GM12873 (cell line): ENCODE results near the gene ABCC1.

ENCODE experiments used
- TF ChIP-seq, protein P1 (sequence below): IDR thresholded peaks from 2 replicates; pipeline ENCODE4 v1.5.1; 2012; ENCODE audit warnings: low read depth, mild to moderate bottlenecking, moderate library complexity, low read length, control low read depth; ENCODE audit not compliant: insufficient read depth; ENCODE audit errors: missing control alignments

ABCC1 gene

DNA sequence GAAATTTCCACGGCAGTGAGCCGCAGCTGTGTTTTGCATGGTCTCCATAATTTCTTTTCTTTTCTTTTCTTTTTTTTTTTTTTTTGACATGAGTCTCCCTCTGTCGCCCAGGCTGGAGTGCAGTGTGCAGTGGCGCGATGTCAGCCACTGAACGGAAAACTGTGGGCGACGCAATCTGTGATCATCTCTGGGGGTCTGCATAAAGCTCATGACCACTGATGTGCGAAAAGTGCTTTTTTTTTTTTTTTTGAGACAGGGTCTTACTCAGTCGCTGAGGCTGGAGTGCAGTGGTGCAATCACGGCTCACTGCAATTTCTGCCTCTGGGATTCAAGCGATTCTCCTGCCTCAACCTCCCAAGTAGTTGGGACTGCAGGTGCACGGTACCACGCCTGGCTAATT, 156.2 kb downstream of the ABCC1 start:
- TF ChIP-seq, protein P1, sequence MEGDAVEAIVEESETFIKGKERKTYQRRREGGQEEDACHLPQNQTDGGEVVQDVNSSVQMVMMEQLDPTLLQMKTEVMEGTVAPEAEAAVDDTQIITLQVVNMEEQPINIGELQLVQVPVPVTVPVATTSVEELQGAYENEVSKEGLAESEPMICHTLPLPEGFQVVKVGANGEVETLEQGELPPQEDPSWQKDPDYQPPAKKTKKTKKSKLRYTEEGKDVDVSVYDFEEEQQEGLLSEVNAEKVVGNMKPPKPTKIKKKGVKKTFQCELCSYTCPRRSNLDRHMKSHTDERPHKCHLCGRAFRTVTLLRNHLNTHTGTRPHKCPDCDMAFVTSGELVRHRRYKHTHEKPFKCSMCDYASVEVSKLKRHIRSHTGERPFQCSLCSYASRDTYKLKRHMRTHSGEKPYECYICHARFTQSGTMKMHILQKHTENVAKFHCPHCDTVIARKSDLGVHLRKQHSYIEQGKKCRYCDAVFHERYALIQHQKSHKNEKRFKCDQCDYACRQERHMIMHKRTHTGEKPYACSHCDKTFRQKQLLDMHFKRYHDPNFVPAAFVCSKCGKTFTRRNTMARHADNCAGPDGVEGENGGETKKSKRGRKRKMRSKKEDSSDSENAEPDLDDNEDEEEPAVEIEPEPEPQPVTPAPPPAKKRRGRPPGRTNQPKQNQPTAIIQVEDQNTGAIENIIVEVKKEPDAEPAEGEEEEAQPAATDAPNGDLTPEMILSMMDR = no peak

DNA sequence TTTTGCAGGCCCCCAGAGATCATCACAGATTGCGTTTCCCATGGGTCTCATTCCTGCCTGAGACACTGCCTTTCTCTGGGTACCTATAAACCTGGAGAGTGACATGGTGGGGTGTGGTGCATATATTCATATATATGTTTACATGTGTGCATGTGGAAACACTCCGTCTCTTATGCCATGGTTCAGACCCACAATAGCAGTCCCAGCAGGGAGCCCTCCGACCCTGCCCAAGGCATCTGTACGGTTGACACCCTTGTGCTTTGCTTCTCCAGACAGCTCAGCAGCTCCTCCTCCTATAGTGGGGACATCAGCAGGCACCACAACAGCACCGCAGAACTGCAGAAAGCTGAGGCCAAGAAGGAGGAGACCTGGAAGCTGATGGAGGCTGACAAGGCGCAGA, 157.1 kb downstream of the ABCC1 start:
- TF ChIP-seq, protein P1 = no peak

DNA sequence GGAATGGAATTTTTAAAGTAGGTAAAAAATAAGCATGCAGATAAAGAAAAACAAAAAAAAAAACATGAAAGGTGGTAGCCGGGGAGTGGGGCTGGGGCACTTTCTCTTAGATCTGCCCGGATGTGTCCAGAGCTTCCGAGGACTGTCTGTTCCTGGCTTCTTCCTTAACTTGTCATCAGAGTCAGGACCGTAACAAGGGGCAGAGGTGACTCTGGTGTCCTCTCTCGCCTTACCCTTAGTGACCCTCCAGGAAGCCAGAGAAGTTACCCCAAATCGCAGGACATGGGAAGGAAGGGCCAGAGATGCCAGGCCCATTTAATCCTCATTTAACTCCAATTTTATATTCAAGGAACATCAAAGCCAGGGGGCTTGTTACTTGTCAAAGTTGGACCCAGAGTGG, 158.4 kb downstream of the ABCC1 start:
- TF ChIP-seq, protein P1 = no peak

DNA sequence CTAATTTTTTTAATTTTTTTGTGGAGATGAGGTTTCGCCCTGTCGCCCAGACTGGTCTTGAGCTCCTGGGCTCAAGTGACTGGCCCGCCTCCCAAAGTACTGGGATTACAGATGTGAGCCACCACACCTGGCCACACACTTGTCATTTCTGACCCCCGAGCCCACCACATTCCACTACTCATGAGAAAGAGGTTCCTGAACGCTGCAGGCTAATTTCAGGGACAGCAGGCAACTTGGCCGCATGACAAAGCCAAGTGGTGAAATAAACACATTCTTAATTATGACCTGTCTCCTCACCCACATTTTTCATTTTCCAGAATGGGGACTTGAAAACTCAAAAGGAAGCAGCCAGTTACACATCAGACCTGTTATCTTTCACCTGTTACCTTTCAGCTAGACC, 159.3 kb downstream of the ABCC1 start:
- TF ChIP-seq, protein P1 = no peak

DNA sequence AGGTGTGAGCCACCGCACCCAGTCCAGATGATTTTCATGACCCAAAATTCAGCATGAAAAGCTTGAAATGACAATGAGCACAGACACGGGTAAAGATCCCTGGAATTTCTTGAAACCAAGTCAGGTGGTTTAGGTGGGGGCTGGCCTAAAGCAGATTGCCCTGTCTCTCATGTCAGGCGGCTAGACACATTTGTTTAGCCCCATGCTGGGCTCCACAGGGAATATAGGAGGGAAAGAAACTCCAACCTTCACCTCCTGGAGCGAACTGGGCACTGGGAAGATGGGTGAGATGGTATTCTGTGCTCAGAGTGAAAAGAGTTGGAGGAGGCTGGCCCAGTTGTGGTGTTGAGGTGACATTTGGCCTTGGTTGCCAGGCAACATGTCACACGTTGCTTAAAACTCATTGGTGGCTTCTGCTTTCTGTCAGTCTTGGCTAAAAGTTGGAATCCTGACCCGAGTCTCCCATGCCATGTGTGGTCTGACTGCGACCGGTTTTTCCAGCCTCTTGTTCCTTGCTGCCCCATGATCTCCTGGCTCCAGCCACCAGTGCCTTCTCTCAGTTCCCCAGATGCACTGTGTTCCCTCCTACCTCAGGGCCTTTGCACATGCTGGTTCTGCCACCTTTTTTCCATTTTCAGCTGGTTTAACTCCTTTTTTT, 160.2 kb downstream of the ABCC1 start:
- TF ChIP-seq, protein P1 = no peak

DNA sequence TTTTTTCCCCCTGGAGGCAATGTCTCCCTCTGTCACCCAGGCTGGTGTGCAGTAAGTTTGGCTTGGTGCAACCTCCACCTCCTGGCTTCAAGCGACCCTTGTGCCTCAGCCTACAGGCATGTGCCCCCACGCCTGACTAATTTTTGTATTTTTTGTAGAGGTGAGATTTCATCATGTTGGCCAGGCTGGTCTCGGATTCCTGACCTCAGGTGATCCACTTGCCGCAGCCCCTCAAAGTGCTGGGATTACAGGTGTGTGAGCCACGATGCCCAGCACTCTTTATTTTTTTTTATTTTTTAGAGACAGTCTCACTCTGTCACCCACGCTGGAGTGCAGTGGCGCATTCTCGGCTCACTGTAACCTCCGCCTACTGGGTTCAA, 160.7 kb downstream of the ABCC1 start:
- TF ChIP-seq, protein P1 = no peak

DNA sequence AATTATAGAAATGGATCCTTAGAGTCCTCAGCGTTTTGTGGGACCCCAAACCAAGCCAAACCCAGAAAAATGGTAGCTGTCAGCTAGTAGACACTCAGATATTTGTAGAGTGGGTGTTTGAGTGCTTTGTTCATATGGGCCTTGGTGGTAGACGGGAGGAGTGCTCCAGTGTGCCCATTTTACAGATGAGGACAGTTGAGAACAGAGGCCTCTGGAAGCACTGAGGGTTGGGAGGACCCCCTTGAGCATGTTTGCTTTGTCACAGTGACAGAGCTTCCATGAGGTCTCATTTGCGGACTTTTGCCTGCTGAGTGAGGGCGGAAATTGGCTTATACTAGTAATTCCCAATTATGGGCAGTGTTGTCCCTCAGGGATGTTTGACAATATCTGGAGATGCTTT, 162.2 kb downstream of the ABCC1 start:
- TF ChIP-seq, protein P1 = no peak

DNA sequence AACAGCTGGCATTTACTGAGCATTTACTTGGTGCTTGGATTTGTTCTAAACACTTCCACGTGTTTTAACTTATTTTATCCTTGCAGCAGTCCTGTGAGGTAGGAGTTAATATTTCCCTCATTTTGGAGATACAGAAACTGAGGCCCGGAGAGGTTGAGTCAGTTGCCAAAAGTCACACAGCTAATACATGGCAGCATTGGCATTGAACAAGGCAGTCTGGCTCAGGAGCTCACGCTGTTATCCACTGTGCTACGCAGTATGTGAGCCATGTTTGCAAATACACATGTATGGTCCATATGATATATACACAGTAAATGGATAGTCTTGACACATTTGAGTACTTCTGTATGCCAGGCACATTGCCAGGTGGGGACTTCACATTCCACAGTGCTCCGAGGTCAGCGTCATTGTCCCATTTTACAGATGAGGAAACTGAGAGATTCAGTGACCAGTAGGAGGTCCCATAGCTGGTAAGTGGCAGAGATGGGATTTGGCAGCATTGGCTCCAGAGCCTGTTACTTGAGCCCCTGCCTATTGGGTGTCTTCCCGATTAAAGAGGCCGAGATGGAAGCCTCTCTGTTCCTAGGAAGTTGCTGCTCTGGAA, 163.1 kb downstream of the ABCC1 start:
- TF ChIP-seq, protein P1 = no peak
